SK-N-SH (cell line): ENCODE measurements around the gene RTCA.

Experiments used
- CHD2 ChIP-seq: fragments of 150-350 bp; IDR thresholded peaks from 2 replicates; pipeline ENCODE4 v1.6.1; 2018; ENCODE audit warnings: low read length; ENCODE audit not compliant: partially characterized antibody
- JUND ChIP-seq: IDR thresholded peaks from 2 replicates; pipeline ENCODE4 v1.4.0; 2012
- NRF1 ChIP-seq: IDR thresholded peaks from 2 replicates; pipeline ENCODE4 v1.6.1; 2012; ENCODE audit warnings: low read depth, mild to moderate bottlenecking, low read length
- POLR2AphosphoS5 ChIP-seq: IDR thresholded peaks from 2 replicates; pipeline ENCODE4 v1.6.1; 2012; ENCODE audit warnings: low read depth, low read length
- YY1 ChIP-seq: IDR thresholded peaks from 2 replicates; pipeline ENCODE4 v1.4.0; 2012; ENCODE audit warnings: low read depth, mild to moderate bottlenecking
- TF ChIP-seq, protein P1 (sequence below): fragments of 150-350 bp; IDR thresholded peaks from 2 replicates; pipeline ENCODE4 v1.6.1; 2017; ENCODE audit warnings: antibody characterized with exemption, low read length, low read depth, borderline replicate concordance
- TF ChIP-seq, protein P2 (sequence below): fragments of 200-600 bp; sonication (generic); IDR thresholded peaks from 2 replicates; pipeline ENCODE4 v1.6.1; 2017; ENCODE audit warnings: antibody characterized with exemption, mild to moderate bottlenecking, moderate library complexity
- TF ChIP-seq, protein P3 (sequence below): IDR thresholded peaks from 2 replicates; pipeline ENCODE4 v1.4.0; 2012; ENCODE audit warnings: low read depth, borderline replicate concordance

DNA sequence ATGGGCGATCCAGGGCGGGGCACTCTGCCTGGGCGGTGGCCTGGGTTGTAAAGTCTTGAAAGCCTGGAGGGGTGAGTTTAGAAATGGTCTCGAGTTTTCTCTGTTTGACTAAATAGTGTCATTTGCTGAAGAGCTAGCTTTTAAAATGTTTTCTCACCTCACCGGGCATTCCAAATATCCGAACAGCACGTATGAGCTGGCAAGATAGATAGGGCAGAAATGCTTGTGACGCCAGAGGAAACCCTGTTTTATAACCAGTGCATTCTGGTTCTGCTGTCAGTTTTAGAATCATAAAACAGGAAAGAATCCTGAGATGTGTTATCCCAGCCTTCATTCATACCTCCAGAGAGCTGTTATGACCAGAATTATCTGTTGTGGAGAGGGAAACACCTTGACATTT is 725 bp downstream of the RTCA start:
- TF ChIP-seq, protein P1, sequence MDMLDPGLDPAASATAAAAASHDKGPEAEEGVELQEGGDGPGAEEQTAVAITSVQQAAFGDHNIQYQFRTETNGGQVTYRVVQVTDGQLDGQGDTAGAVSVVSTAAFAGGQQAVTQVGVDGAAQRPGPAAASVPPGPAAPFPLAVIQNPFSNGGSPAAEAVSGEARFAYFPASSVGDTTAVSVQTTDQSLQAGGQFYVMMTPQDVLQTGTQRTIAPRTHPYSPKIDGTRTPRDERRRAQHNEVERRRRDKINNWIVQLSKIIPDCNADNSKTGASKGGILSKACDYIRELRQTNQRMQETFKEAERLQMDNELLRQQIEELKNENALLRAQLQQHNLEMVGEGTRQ: no peak
- TF ChIP-seq, protein P2, sequence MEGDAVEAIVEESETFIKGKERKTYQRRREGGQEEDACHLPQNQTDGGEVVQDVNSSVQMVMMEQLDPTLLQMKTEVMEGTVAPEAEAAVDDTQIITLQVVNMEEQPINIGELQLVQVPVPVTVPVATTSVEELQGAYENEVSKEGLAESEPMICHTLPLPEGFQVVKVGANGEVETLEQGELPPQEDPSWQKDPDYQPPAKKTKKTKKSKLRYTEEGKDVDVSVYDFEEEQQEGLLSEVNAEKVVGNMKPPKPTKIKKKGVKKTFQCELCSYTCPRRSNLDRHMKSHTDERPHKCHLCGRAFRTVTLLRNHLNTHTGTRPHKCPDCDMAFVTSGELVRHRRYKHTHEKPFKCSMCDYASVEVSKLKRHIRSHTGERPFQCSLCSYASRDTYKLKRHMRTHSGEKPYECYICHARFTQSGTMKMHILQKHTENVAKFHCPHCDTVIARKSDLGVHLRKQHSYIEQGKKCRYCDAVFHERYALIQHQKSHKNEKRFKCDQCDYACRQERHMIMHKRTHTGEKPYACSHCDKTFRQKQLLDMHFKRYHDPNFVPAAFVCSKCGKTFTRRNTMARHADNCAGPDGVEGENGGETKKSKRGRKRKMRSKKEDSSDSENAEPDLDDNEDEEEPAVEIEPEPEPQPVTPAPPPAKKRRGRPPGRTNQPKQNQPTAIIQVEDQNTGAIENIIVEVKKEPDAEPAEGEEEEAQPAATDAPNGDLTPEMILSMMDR: no peak
- no peak for TF ChIP-seq NRF1
- TF ChIP-seq, protein P3, sequence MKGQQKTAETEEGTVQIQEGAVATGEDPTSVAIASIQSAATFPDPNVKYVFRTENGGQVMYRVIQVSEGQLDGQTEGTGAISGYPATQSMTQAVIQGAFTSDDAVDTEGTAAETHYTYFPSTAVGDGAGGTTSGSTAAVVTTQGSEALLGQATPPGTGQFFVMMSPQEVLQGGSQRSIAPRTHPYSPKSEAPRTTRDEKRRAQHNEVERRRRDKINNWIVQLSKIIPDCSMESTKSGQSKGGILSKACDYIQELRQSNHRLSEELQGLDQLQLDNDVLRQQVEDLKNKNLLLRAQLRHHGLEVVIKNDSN: no peak
- TF ChIP-seq JUND: no peak
- TF ChIP-seq YY1: no peak
- TF ChIP-seq POLR2AphosphoS5: no peak
- no peak for TF ChIP-seq CHD2
